HG03469 (cell line): ENCODE measurements around the gene GTF3C5.
"Not testable (repeated sequence)": the region's sequence is repeated elsewhere in the genome, so short reads cannot be mapped to it uniquely, and the experiment has no call there.

ENCODE experiments used
- ATAC-seq: cut with Tn5 transposase; IDR thresholded peaks from one replicate; pipeline ENCODE4 v1.9.1; 2021; ENCODE audit warnings: mild to moderate bottlenecking, moderate library complexity, moderate number of reproducible peaks; ENCODE audit not compliant: unreplicated experiment

Gene GTF3C5

GRCh38 chr9:133088146-133088750 is 57.5 kb downstream of the GTF3C5 start:
- no peak for ATAC-seq

- ATAC-seq, result no peak
These were observed 58.0 kb downstream of the GTF3C5 start for GRCh38 chr9:133088756-133089155.

- no peak for ATAC-seq
These were observed 58.5 kb downstream of the GTF3C5 start for GRCh38 chr9:133089271-133089671.

- no peak for ATAC-seq
These were observed 59.4 kb downstream of the GTF3C5 start for GRCh38 chr9:133090187-133090586.

GRCh38 chr9:133090752-133091385 is 60.1 kb downstream of the GTF3C5 start:
- no peak for ATAC-seq

GRCh38 chr9:133094351-133094750 is 63.6 kb downstream of the GTF3C5 start:
- ATAC-seq, result not testable (repeated sequence)

- ATAC-seq, result no peak
These were observed 64.1 kb downstream of the GTF3C5 start for GRCh38 chr9:133094842-133095393.

GRCh38 chr9:133098104-133098754 is 67.4 kb downstream of the GTF3C5 start:
- no peak for ATAC-seq

GRCh38 chr9:133098871-133099270 is 68.1 kb downstream of the GTF3C5 start:
- ATAC-seq, result no peak

GRCh38 chr9:133099726-133100505 is 69.1 kb downstream of the GTF3C5 start:
- ATAC-seq, result no peak

GRCh38 chr9:133100506-133101355 is 69.9 kb downstream of the GTF3C5 start:
- ATAC-seq, result no peak

GRCh38 chr9:133101356-133102189 is 70.8 kb downstream of the GTF3C5 start:
- no peak for ATAC-seq

- no peak for ATAC-seq
These were observed 71.6 kb downstream of the GTF3C5 start for GRCh38 chr9:133102190-133103021.

GRCh38 chr9:133103183-133103986 is 72.6 kb downstream of the GTF3C5 start:
- ATAC-seq, result no peak

GRCh38 chr9:133103987-133104505 is 73.2 kb downstream of the GTF3C5 start:
- no peak for ATAC-seq

- no peak for ATAC-seq
These were observed 74.1 kb downstream of the GTF3C5 start for GRCh38 chr9:133104718-133105460.

- no peak for ATAC-seq
These were observed 74.6 kb downstream of the GTF3C5 start for GRCh38 chr9:133105461-133105770.
